Astrocyte of the cerebellum (primary cell): ENCODE data around the gene MYMX.
"Not testable (repeated sequence)": the region's sequence is repeated elsewhere in the genome, so short reads cannot be mapped to it uniquely, and the experiment has no call there.

ENCODE experiments used
- DNase-seq: peaks from one replicate; pipeline ENCODE4 v3.0.0-alpha.2; 2011; ENCODE audit warnings: low read depth
- H3K4me3 ChIP-seq: 2 replicates; pipeline ENCODE4 v1.5.1; 2011; ENCODE audit warnings: mild to moderate bottlenecking, low read depth, low read length, moderate library complexity
- in situ Hi-C: cut with HindIII; loops from 2 replicates; pipeline ENCODE4 v1.10.0; 2017; ENCODE audit warnings: low sequenced_read_pairs
- TF ChIP-seq, protein P1 (sequence below): IDR thresholded peaks from 2 replicates; pipeline ENCODE4 v1.5.1; 2012; ENCODE audit warnings: low read length, low read depth, moderate library complexity, mild to moderate bottlenecking; ENCODE audit errors: missing control alignments

The MYMX gene

DNA sequence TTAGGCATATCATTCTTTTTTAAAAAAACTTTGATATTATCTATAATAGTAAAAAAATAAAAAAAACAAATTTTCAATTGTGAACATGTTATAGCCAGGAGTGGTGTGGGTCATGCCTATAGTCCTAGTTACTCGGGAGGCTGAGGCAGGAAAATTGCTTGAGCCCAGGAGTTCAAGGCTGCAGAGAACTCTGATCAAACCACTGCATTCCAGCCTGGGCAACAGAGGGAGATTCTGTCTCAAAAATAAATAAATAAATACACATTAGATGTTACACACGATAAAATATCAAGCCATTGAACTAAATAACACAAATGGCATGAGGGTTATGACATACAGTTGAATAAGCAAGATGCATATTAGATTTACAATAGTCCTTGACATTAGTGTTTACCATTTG is 27.9 kb upstream of the MYMX start:
- H3K4me3 ChIP-seq: no peak overlapping the region
- DNase-seq: no peak
- in situ Hi-C loops: no loop called here
- TF ChIP-seq, protein P1, sequence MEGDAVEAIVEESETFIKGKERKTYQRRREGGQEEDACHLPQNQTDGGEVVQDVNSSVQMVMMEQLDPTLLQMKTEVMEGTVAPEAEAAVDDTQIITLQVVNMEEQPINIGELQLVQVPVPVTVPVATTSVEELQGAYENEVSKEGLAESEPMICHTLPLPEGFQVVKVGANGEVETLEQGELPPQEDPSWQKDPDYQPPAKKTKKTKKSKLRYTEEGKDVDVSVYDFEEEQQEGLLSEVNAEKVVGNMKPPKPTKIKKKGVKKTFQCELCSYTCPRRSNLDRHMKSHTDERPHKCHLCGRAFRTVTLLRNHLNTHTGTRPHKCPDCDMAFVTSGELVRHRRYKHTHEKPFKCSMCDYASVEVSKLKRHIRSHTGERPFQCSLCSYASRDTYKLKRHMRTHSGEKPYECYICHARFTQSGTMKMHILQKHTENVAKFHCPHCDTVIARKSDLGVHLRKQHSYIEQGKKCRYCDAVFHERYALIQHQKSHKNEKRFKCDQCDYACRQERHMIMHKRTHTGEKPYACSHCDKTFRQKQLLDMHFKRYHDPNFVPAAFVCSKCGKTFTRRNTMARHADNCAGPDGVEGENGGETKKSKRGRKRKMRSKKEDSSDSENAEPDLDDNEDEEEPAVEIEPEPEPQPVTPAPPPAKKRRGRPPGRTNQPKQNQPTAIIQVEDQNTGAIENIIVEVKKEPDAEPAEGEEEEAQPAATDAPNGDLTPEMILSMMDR: no peak

GRCh38 chr6:44189257-44189656 is 27.5 kb upstream of the MYMX start:
- H3K4me3 ChIP-seq: no peak overlapping the region
- in situ Hi-C loops: no loop called here
- TF ChIP-seq, protein P1: no peak
- no peak for DNase-seq

GRCh38 chr6:44190715-44191114 is 26.0 kb upstream of the MYMX start:
- in situ Hi-C loops: no loop called here
- TF ChIP-seq, protein P1: no peak
- no peak for DNase-seq
- no peak overlapping the region for H3K4me3 ChIP-seq

DNA sequence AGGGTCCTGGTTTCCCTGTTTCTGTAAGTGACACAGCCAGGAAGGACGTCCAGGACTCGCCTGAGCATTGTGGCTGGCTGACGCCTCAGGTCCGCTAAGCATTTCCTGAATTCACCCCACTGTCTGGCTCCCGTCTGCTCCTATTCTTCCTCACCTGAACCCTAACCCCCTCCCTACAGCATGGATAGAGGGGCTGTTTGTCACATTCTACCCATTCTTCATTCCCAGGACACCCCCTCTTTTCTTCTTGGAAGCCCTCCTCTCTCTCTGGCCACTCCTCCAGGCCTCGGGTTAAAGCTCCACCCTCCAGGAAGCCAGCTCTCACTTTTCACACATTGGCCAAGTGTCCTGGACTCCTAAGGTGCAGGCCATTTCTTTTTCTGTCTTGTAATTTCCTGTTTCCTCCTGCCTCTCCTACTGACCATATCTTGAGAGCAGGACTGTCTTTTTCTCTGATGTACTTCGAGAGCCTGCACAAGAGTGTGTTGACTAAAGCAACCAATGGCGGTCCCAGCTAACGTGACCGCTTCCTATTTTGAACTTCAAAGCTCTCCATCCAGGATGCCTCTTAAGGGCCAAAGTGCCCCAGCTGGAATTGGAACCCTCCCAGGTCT is 24.2 kb upstream of the MYMX start:
- in situ Hi-C loops: no loop called here
- TF ChIP-seq, protein P1: no peak
- DNase-seq: no peak
- no peak overlapping the region for H3K4me3 ChIP-seq

DNA sequence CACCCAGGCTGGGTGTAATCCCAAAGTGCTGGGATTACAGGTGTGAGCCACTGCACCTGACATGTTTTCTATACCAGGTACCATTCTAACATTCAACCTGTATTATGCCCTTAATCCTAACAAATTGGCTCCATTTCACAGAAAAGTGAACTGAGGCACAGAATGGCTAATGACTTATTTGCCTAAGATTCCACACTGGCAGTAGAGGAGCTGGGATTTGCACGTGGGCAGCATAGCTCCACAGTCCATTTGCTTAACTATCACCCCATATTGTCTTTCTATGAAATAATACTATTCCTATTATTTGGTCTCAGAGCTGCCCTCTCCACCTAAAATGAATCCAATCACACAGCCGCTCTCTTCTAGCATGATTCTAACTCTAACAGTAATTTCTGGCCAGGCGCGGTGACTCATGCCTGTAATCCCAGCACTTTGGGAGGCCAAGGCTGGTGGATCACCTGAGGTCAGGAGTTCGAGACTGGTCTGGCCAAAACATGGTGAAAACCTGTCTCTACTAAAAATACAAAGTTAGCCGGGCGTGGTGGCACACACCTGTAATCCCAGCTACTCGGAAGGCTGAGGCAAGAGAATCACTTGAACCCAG is 23.3 kb upstream of the MYMX start:
- TF ChIP-seq, protein P1: no peak
- in situ Hi-C loops: no loop called here
- no peak for DNase-seq
- no peak overlapping the region for H3K4me3 ChIP-seq

DNA sequence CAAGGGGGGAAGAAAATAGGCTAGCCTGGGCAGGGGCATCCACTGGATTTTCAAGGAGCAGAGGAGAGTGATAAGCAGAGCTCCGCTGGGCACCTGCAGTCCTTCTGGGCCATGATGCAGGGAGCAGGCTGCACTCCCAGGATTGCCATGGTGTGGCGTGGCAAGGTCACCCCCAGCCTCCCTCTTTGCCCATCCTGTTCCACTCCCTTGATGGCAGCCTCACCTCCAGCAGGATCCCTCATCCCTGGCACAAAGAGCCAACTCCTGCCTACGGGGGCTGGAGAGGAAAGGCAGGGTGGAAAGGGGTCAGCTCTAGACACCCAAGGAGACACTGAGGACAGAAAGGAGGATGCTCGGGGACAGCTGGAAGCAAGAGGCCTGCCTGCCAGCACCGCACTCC is 22.4 kb upstream of the MYMX start:
- no peak for DNase-seq
- in situ Hi-C loops: no loop called here
- TF ChIP-seq, protein P1: no peak
- no peak overlapping the region for H3K4me3 ChIP-seq

DNA sequence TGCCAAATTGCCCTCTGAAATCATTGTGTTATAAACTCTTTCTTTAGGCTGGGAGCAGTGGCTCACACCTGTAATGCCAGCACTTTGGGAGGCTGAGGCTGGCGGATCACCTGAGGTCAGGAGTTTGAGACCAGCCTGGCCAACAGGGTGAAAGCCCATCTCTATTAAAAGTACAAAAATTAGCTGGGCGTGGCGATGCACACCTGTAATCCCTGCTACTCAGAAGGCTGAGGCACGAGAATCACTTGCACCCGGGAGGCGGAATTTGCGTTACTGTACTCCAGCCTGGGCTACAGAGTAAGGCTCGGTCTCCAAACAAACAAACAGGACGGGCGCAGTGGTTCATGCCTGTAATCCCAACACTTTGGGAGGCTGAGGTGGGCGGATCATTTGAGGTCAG is 20.4 kb upstream of the MYMX start:
- DNase-seq, in situ Hi-C loops, H3K4me3 ChIP-seq: not testable (repeated sequence)
